ENCODE results near the gene TFEB.

TFEB gene

DNA sequence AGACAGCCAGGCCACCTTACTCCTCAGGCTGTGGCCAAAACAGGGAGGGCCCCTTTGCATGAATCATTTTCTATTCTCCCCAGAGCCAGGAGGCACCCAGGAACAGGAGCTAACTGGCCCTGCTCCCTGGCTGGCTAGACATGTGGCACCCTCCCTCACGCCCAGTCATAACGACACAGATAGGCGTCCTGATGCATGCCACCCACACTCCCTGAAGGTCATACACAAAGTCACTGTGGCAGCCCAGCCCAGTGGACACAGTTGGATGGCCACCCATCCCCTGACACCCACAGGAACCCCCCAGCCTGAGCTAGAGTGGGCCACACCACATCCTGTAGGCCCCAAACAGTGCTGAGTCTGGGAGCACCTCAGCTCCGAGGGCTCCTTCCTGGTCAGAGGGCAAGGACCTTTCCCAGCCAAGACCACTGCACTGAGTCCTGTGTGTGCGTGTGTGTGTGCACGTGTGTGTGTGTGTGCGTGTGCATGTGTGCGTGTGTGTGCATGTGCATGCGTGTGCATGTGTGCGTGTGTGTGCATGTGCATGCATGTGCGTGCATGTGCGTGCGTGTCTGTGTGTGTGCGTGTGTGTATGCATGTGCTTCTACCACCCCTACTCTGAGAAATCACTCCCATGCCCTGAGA, 21.6 kb downstream of the TFEB start:
- Histone ChIP-seq H3K4me3 (ENCODE audit: insufficient read length, low read depth) (no peak overlapping the region), H3K4me1 (ENCODE audit: insufficient read depth, insufficient read length) (peaks cover 18% of the 10 kb centered on the region), H3K36me3 (ENCODE audit: insufficient read depth, insufficient read length, low read length) (no peaks in the 10 kb centered on the region), H3K27me3 (ENCODE audit: insufficient read depth, insufficient read length) (no peaks in the 10 kb centered on the region), H3K9ac (ENCODE audit: insufficient read length, low read depth) (no peak overlapping the region), H3K9me3 (ENCODE audit: insufficient read depth, low read length) (no peaks in the 10 kb centered on the region)
- no peak for DNase-seq (ENCODE audit: low read depth, low spot score)
- TF ChIP-seq SUZ12 (IDR thresholded peaks at IDR 0.05; ENCODE audit: extremely low read depth, insufficient read depth, insufficient read length): no peak
- no peak for TF ChIP-seq YY1 (IDR thresholded peaks at IDR 0.05; ENCODE audit: insufficient read depth, insufficient read length)
- TF ChIP-seq ZNF274 (IDR thresholded peaks at IDR 0.05; ENCODE audit: low read depth, low read length): no peak

DNA sequence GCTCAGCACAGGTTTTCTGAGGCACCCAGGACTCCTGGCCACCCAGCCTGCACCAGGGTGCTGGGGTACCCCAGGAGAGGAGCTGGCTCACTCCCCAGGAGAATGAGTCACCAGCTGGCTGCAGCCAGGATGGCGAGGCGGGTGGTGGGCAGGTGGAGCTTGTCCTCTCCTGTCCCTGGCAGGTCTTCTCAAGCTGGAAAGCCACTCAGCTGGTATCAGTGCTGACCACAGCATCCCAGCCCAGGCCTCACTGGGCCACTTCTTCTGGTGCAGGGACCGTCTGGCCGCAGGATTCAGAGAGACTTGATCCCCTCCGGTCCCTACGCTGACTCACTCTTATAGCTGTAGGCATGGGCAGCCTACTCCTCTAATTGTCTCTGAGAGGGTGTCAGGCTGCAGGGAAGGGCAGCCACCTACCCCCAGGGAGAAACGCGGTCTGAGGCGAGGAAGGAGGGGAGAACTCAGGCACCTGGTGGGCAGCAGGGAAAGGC, 22.2 kb downstream of the TFEB start:
- no peak for DNase-seq (ENCODE audit: low read depth, low spot score)
- H3K27me3 ChIP-seq (ENCODE audit: insufficient read depth, insufficient read length): no peaks in the 10 kb centered on the region
- H3K4me1 ChIP-seq (ENCODE audit: insufficient read depth, insufficient read length): peaks cover 18% of the 10 kb centered on the region
- no peaks in the 10 kb centered on the region for H3K36me3 ChIP-seq (ENCODE audit: insufficient read depth, insufficient read length, low read length)
- H3K9me3 ChIP-seq (ENCODE audit: insufficient read depth, low read length): no peaks in the 10 kb centered on the region
- no peak for TF ChIP-seq YY1 (IDR thresholded peaks at IDR 0.05; ENCODE audit: insufficient read depth, insufficient read length)
- no peak for TF ChIP-seq SUZ12 (IDR thresholded peaks at IDR 0.05; ENCODE audit: extremely low read depth, insufficient read depth, insufficient read length)
- H3K4me3 ChIP-seq (ENCODE audit: insufficient read length, low read depth): no peak overlapping the region
- H3K9ac ChIP-seq (ENCODE audit: insufficient read length, low read depth): peak overlapping the region; percentile 21

DNA sequence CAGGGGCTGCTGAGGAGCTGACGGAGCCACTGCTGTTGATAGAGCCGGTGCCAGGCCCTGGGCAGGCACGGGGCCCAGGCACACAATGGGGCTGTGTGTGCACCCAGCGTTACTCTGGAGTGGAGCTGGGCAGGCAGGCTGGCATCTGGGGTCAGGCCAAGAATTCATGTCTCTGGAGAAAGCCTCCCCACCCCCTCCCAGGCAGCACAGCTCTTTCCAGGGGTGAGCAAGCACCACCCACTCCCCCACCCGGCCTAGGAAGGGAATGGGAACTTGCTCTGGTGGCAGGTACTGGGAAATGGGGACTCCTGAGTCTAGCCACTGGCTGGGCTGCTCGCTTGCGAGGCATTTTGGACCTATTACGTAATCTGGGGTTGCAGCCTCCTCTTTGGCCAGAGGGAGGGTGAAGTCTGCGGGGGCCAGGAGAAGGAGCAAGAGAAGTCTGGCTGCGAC, 22.7 kb downstream of the TFEB start:
- peak overlapping the region; percentile 21 for H3K9ac ChIP-seq (ENCODE audit: insufficient read length, low read depth)
- peaks cover 18% of the 10 kb centered on the region for H3K4me1 ChIP-seq (ENCODE audit: insufficient read depth, insufficient read length)
- no peaks in the 10 kb centered on the region for H3K27me3 ChIP-seq (ENCODE audit: insufficient read depth, insufficient read length)
- H3K4me3 ChIP-seq (ENCODE audit: insufficient read length, low read depth): no peak overlapping the region
- TF ChIP-seq YY1 (IDR thresholded peaks at IDR 0.05; ENCODE audit: insufficient read depth, insufficient read length): no peak
- no peak for TF ChIP-seq SUZ12 (IDR thresholded peaks at IDR 0.05; ENCODE audit: extremely low read depth, insufficient read depth, insufficient read length)
- no peak for TF ChIP-seq ZNF274 (IDR thresholded peaks at IDR 0.05; ENCODE audit: low read depth, low read length)
- no peaks in the 10 kb centered on the region for H3K9me3 ChIP-seq (ENCODE audit: insufficient read depth, low read length)
- DNase-seq (ENCODE audit: low read depth, low spot score): no peak
- H3K36me3 ChIP-seq (ENCODE audit: insufficient read depth, insufficient read length, low read length): no peaks in the 10 kb centered on the region

DNA sequence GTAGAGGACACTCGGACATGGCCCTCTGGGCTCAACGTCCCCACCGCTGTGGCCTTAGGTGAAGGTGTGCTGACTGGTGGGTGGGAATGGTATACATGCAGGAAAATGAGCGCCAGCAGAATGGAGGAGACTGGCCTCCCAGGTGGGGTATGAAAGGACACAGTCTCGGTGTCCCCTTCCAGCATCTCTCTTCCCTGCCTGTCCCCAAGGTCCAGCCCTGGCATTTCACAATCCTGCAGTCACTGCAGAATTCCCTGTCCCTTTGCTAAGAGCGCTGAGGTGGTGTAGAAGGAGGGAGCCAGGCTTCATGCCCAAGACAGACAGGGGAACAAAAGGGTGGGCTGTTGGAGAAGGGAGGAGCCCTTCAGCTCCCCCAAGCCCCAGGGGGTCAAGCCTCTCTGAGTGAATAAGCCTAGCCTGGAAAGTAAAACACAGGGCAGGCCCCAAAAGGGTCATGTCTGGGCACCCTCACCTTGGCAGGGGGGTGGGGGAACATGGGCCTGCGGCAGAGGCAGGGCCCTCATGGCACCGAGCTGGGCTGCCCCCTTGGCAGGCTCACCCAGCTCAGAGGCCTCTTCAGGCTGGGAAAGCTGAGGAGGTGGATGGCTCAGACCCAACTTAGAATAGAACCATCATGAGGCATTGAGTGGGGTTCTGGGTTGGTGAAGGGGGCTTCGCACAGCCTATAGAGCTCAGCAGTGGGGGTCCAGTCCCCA, 23.9 kb downstream of the TFEB start:
- no peaks in the 10 kb centered on the region for H3K36me3 ChIP-seq (ENCODE audit: insufficient read depth, insufficient read length, low read length)
- peaks cover 18% of the 10 kb centered on the region for H3K4me1 ChIP-seq (ENCODE audit: insufficient read depth, insufficient read length)
- H3K9me3 ChIP-seq (ENCODE audit: insufficient read depth, low read length): no peaks in the 10 kb centered on the region
- H3K4me3 ChIP-seq (ENCODE audit: insufficient read length, low read depth): no peak overlapping the region
- no peak for TF ChIP-seq ZNF274 (IDR thresholded peaks at IDR 0.05; ENCODE audit: low read depth, low read length)
- no peak for TF ChIP-seq SUZ12 (IDR thresholded peaks at IDR 0.05; ENCODE audit: extremely low read depth, insufficient read depth, insufficient read length)
- TF ChIP-seq YY1 (IDR thresholded peaks at IDR 0.05; ENCODE audit: insufficient read depth, insufficient read length): no peak
- DNase-seq (ENCODE audit: low read depth, low spot score): no peak
- H3K9ac ChIP-seq (ENCODE audit: insufficient read length, low read depth): no peak overlapping the region
- no peaks in the 10 kb centered on the region for H3K27me3 ChIP-seq (ENCODE audit: insufficient read depth, insufficient read length)

DNA sequence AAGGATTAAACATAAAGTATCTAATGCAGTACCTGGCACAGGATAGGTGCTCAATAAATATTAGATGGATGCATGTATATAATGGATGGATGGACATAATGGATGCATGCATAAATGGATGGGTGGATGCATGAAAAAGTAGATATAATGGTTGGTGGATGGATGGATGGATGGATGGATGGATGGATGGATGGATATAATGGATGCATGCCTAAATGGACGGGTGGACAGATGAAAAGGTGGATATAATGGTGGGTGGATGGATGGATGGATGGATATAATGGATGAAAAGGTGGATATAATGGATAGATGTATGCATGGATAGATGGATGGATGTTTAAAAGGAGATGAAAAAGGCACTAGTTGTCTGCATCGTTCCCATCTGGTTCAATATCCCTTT, 26.0 kb downstream of the TFEB start:
- Histone ChIP-seq H3K27me3 (ENCODE audit: insufficient read depth, insufficient read length) (no peaks in the 10 kb centered on the region), H3K4me1 (ENCODE audit: insufficient read depth, insufficient read length) (peaks cover 18% of the 10 kb centered on the region), H3K36me3 (ENCODE audit: insufficient read depth, insufficient read length, low read length) (no peaks in the 10 kb centered on the region), H3K9me3 (ENCODE audit: insufficient read depth, low read length) (no peaks in the 10 kb centered on the region), H3K9ac (ENCODE audit: insufficient read length, low read depth) (no peak overlapping the region), H3K4me3 (ENCODE audit: insufficient read length, low read depth) (no peak overlapping the region)
- DNase-seq (ENCODE audit: low read depth, low spot score): no peak
- TF ChIP-seq SUZ12 (IDR thresholded peaks at IDR 0.05; ENCODE audit: extremely low read depth, insufficient read depth, insufficient read length): no peak
- no peak for TF ChIP-seq YY1 (IDR thresholded peaks at IDR 0.05; ENCODE audit: insufficient read depth, insufficient read length)
- TF ChIP-seq ZNF274 (IDR thresholded peaks at IDR 0.05; ENCODE audit: low read depth, low read length): no peak

DNA sequence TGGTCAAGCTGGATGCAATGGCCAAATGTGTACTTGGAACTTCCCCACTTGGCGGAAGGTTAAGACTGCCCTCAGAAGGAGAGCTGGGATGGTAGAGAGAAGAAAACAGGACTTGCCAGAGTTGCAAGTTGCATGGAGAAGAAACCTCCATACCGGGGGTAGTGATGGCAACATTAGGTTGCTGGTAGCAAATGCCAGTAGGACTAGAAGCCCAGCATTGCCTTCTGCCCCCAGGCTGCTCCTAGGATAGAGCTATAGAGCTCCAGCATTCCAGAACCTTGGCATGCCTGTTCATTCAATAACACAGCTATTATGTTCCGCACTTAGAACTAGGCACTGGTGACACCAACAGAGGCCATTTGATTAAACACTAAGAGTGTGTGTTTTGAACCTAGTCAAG, 26.6 kb downstream of the TFEB start:
- DNase-seq (ENCODE audit: low read depth, low spot score): no peak
- no peak overlapping the region for H3K4me3 ChIP-seq (ENCODE audit: insufficient read length, low read depth)
- H3K36me3 ChIP-seq (ENCODE audit: insufficient read depth, insufficient read length, low read length): no peaks in the 10 kb centered on the region
- H3K9ac ChIP-seq (ENCODE audit: insufficient read length, low read depth): no peak overlapping the region
- H3K27me3 ChIP-seq (ENCODE audit: insufficient read depth, insufficient read length): no peaks in the 10 kb centered on the region
- H3K9me3 ChIP-seq (ENCODE audit: insufficient read depth, low read length): no peaks in the 10 kb centered on the region
- TF ChIP-seq YY1 (IDR thresholded peaks at IDR 0.05; ENCODE audit: insufficient read depth, insufficient read length): no peak
- TF ChIP-seq ZNF274 (IDR thresholded peaks at IDR 0.05; ENCODE audit: low read depth, low read length): no peak
- no peak for TF ChIP-seq SUZ12 (IDR thresholded peaks at IDR 0.05; ENCODE audit: extremely low read depth, insufficient read depth, insufficient read length)
- H3K4me1 ChIP-seq (ENCODE audit: insufficient read depth, insufficient read length): peaks cover 22% of the 10 kb centered on the region

DNA sequence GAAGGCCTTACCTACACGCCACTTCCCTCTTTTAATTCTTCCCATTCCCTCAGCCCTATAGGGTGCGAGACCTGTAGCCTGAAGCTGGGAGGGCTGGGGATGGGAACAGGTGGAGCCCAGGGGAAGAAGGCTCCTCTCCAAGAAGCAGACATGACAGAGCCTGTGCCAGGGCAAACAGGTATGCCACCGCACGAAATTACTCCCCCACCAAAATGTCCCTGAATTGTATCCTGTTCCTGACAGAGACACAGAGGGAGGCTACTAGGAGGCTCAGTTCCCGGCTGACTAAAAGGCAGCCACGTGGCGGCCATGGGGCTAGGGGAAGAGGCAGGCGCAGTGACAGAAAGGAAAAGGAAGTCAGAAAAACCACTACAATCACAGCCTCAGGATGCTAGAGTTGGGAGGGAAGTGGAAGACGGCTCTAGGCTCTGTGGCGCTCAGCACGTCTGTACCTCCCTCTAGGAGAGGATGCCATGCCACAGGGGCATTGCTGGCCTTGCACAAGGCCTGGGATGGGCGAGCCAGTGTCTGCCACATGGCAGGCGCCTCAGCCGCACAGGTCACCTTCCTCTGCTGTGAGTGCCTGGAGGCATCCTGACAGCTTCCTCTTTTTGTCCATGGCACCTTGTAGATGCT, 27.7 kb downstream of the TFEB start:
- no peak for TF ChIP-seq ZNF274 (IDR thresholded peaks at IDR 0.05; ENCODE audit: low read depth, low read length)
- no peak for TF ChIP-seq YY1 (IDR thresholded peaks at IDR 0.05; ENCODE audit: insufficient read depth, insufficient read length)
- TF ChIP-seq SUZ12 (IDR thresholded peaks at IDR 0.05; ENCODE audit: extremely low read depth, insufficient read depth, insufficient read length): no peak
- no peak for DNase-seq (ENCODE audit: low read depth, low spot score)
- Histone ChIP-seq H3K4me1 (ENCODE audit: insufficient read depth, insufficient read length) (peaks cover 18% of the 10 kb centered on the region), H3K36me3 (ENCODE audit: insufficient read depth, insufficient read length, low read length) (no peaks in the 10 kb centered on the region), H3K4me3 (ENCODE audit: insufficient read length, low read depth) (no peak overlapping the region), H3K9ac (ENCODE audit: insufficient read length, low read depth) (no peak overlapping the region), H3K9me3 (ENCODE audit: insufficient read depth, low read length) (no peaks in the 10 kb centered on the region), H3K27me3 (ENCODE audit: insufficient read depth, insufficient read length) (no peaks in the 10 kb centered on the region)

All from NT2/D1 (cell line).